A549 (cell line): ENCODE measurements around the gene HNF4A. TPM values are rescaled to one million over a fixed set of nuclear protein-coding genes. Genes with fewer than 3 reads are reported as not detected.

Experiments used
- ATAC-seq, 2 experiments: fragments of 200-7000 bp in 1 of 2; fragments of >200 bp in 1 of 2; cut with Nextera tagmentation in 1 of 2; cut with Tn5 transposase in 1 of 2; 3 replicates each; pipeline versions ENCODE4 v1.8.0 to v1.9.1; 2018 to 2020; ENCODE audit warnings: mild to moderate bottlenecking in 1 of 2, moderate library complexity in 1 of 2
- CTCF ChIA-PET: fragments of 300-600 bp; sonication (Branson Sonifier 250); formaldehyde crosslinking; extraction: SDS; loops from one replicate; lab custom pipeline; 2021; ENCODE audit warnings: antibody characterized with exemption, inconsistent platforms; lab: Yijun Ruan, JAX
- POLR2A ChIA-PET: fragments of 350-600 bp; formaldehyde crosslinking; extraction: SDS; loops from one replicate; lab custom pipeline; 2021; ENCODE audit warnings: antibody characterized with exemption, inconsistent platforms; lab: Yijun Ruan, JAX
- DNase-seq, 2 experiments: peaks; one replicate each; pipeline versions ENCODE4 v3.0.0 to v3.0.0-alpha.2; 2011 to 2016; ENCODE audit warnings: low read depth in 1 of 2, low spot score in 1 of 2
- FAIRE-seq: peaks from 2 replicates; lab custom pipeline; 2011; peaks lifted over from hg19 to GRCh38; lab: Jason Lieb, UNC
- H3K27ac ChIP-seq, 2 experiments: fragments of >200 bp; sonication (Bioruptor Twin); formaldehyde crosslinking; 3 replicates each; pipeline ENCODE4 v1.5.1; 2016 to 2017
- H3K4me1 ChIP-seq: fragments of >200 bp; sonication (Bioruptor Twin); formaldehyde crosslinking; 3 replicates; pipeline ENCODE4 v1.6.1; 2016
- H3K4me2 ChIP-seq: fragments of >200 bp; sonication (Bioruptor Twin); formaldehyde crosslinking; 3 replicates; pipeline ENCODE4 v1.6.1; 2016
- H3K4me3 ChIP-seq: fragments of >200 bp; sonication (Bioruptor Twin); formaldehyde crosslinking; 3 replicates; pipeline ENCODE4 v1.5.1; 2016
- H3K9me3 ChIP-seq: fragments of >200 bp; sonication (Bioruptor Twin); formaldehyde crosslinking; 3 replicates; pipeline ENCODE4 v1.6.1; 2016
- ATOH8 ChIP-seq: fragments of 250-450 bp; sonication (Bioruptor Pico); IDR thresholded peaks from 2 replicates; pipeline ENCODE4 v1.5.0; 2020; ENCODE audit warnings: low read depth, mild to moderate bottlenecking, moderate library complexity
- BHLHE40 ChIP-seq: IDR thresholded peaks from 2 replicates; pipeline ENCODE4 v1.6.1; 2012; ENCODE audit warnings: low read depth, low read length, inconsistent platforms
- HDAC2 ChIP-seq: fragments of 200-600 bp; sonication (generic); IDR thresholded peaks from 2 replicates; pipeline ENCODE4 v1.6.1; 2016
- HMGXB4 ChIP-seq: fragments of 250-450 bp; sonication (Bioruptor Pico); IDR thresholded peaks from 2 replicates; pipeline ENCODE4 v1.5.0; 2021; ENCODE audit warnings: mild to moderate bottlenecking, moderate library complexity, borderline replicate concordance
- HOXA7 ChIP-seq: fragments of 250-450 bp; sonication (Bioruptor Pico); IDR thresholded peaks from 2 replicates; pipeline ENCODE4 v1.5.0; 2020; ENCODE audit warnings: mild to moderate bottlenecking, moderate library complexity
- NFE2L2 ChIP-seq: fragments of 150-350 bp; conservative IDR thresholded peaks from 2 replicates; pipeline ENCODE4 v1.6.1; 2014; ENCODE audit warnings: low read length
- REST ChIP-seq: fragments of 200-600 bp; sonication (generic); IDR thresholded peaks from 2 replicates; pipeline ENCODE4 v1.6.1; 2016; ENCODE audit warnings: antibody characterized with exemption, mild to moderate bottlenecking, moderate library complexity
- RFX5 ChIP-seq: fragments of 450-650 bp; IDR thresholded peaks from 2 replicates; pipeline ENCODE4 v1.7.1; 2014; ENCODE audit warnings: antibody characterized with exemption, mild to moderate bottlenecking, moderate library complexity
- WGBS: methylation state at CpG from one replicate; pipeline ENCODE4 v1.1.6; 2017; ENCODE audit errors: missing lambda C conversion rate; 5-methylcytosine and 5-hydroxymethylcytosine counted together
- polyA plus RNA-seq, 4 experiments: library from polyadenylated mRNA; depleted of rRNA in 3 of 4; stranded (reverse); fragments of >200 nt; fragmentation: RNase III in 1 of 4; extraction: RNeasy Plus Mini Kit Qiagen cat#74134 plus additional on column Dnase treatment in 1 of 4; gene quantifications; 2 replicates in 3 of 4; 3 replicates in 1 of 4; pipeline ENCODE4 v1.2.3, GENCODE V29; 2011 to 2017

Gene HNF4A
- polyA plus RNA-seq, 2 of the 4 experiments (the other 2 are of a cell fraction): 20.0 to 26.2 TPM

GRCh38 chr20:44442298-44443070 is 87.0 kb downstream of the HNF4A start (continued):
- no peak for TF ChIP-seq HMGXB4 (CRISPR knock-in tag)
- TF ChIP-seq NFE2L2: no peak
- TF ChIP-seq REST: no peak
- TF ChIP-seq BHLHE40: no peak
- TF ChIP-seq RFX5: no peak
- TF ChIP-seq HOXA7 (CRISPR knock-in tag): no peak
- no peak for TF ChIP-seq HDAC2
- TF ChIP-seq, all 56 proteins: peak for 0

DNA sequence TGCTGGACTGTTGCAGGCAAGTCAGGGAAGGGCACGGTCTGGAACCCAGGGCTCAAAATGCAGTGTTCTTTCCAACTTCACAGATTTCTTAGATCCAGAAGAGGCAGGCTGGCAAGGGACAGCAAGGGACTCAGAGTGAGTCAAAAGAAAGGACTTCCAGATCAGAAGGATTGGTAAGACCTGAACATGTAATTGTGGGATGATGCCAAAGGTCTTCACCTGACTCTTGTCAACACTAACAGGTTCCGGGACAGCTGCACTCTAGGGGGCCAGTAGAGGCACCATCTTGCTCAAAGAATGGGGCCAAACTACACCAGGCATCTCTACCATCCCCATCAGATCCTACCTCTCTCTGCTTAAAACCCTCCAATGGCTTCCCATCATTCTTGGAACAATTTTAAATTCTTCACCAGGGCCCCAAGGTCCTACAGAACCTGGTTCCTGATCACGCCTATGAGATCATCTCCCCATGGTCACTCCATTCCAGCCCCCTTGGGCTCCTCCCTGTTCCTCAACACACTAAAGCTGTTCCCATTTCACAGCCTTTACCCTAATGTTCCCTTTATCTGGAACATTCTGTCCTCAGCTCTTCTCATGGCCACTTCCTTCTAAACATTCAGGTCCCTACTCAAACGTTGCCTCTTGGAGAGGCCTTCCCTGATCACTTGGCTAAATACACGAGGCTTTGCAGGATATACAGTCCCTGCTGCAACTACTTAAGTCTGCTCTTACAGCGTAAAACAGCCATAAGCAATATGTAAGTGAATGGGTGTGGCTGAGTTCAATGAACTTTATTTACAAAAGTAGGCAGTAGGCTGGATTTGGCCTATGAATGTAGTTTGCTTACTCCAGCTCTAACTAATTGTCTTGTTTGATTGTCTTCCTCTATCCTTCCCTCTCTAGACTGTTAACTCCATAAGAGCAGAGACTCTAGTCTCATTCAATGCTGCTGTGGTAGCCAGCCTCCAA is 90.5 kb downstream of the HNF4A start:
- POLR2A ChIA-PET: no interaction called here
- H3K4me1 ChIP-seq: no peaks in the 10 kb centered on the region
- CTCF ChIA-PET: interaction anchor here (0.6 to 1.6 kb wide), 3 partner anchors 16 to 25 kb away, joined by 3 to 5 read pairs (median 3); no protein-coding TSS in a partner anchor
- H3K4me3 ChIP-seq: no peak overlapping the region
- ATAC-seq (no peak), FAIRE-seq (no peak), DNase-seq (no peak)
- WGBS: 67% methylated on average over 6 of the region's 6 CpGs
- H3K9me3 ChIP-seq: no peaks in the 10 kb centered on the region
- H3K27ac ChIP-seq: no peak overlapping the region; a peak in 1 of 6 replicates
- TF ChIP-seq ATOH8 (CRISPR knock-in tag): no peak
- no peak for TF ChIP-seq REST
- no peak overlapping the region for H3K4me2 ChIP-seq
